HepG2 (cell line): ENCODE measurements around the gene EMC9. TPM values are rescaled to one million over a fixed set of nuclear protein-coding genes. Genes with fewer than 3 reads are reported as not detected.

Experiments used
- AKAP8 ChIP-seq: sonication (generic); formaldehyde crosslinking; IDR thresholded peaks from 2 replicates; pipeline ENCODE4 v1.5.1; 2020; ENCODE audit warnings: mild to moderate bottlenecking, missing genetic modification reagents
- ATF5 ChIP-seq: sonication (generic); formaldehyde crosslinking; IDR thresholded peaks from 2 replicates; pipeline ENCODE4 v1.4.0; 2020; ENCODE audit warnings: mild to moderate bottlenecking, low read depth, missing genetic modification reagents
- EP300 ChIP-seq, 3 experiments: sonication (generic) in 1 of 3; formaldehyde crosslinking in 1 of 3; IDR thresholded peaks; 2 replicates each; pipeline versions ENCODE4 v1.5.1 to v1.6.1; 2011 to 2020; ENCODE audit warnings: low read depth in 2 of 3, low read length in 2 of 3, borderline replicate concordance in 1 of 3, improper control_type of control experiment in 1 of 3, mild to moderate bottlenecking in 1 of 3, missing genetic modification reagents in 1 of 3, moderate library complexity in 1 of 3
- MED1 ChIP-seq: sonication (generic); formaldehyde crosslinking; IDR thresholded peaks from 2 replicates; pipeline ENCODE4 v1.4.0; 2020; ENCODE audit warnings: missing genetic modification reagents
- NR0B2 ChIP-seq: sonication (generic); formaldehyde crosslinking; IDR thresholded peaks from 2 replicates; pipeline ENCODE4 v1.4.0; 2020; ENCODE audit warnings: mild to moderate bottlenecking, missing genetic modification reagents
- NR2C2 ChIP-seq: sonication (generic); formaldehyde crosslinking; IDR thresholded peaks from 2 replicates; pipeline ENCODE4 v1.4.0; 2020; ENCODE audit warnings: missing genetic modification reagents, mild to moderate bottlenecking, moderate library complexity, borderline replicate concordance
- POLR2G ChIP-seq: fragments of 200-400 bp; formaldehyde crosslinking; IDR thresholded peaks from 2 replicates; pipeline ENCODE4 v1.6.1; 2018; ENCODE audit warnings: mild to moderate bottlenecking, low read depth, low read length, moderate library complexity
- SSRP1 ChIP-seq: IDR thresholded peaks from 2 replicates; pipeline ENCODE4 v1.6.1; 2016; ENCODE audit warnings: control low read depth
- THAP9 ChIP-seq: sonication (generic); formaldehyde crosslinking; IDR thresholded peaks from 2 replicates; pipeline ENCODE4; 2020; ENCODE audit warnings: missing genetic modification reagents, mild to moderate bottlenecking, borderline replicate concordance
- ZBTB38 ChIP-seq: sonication (generic); formaldehyde crosslinking; IDR thresholded peaks from 2 replicates; pipeline ENCODE4 v1.5.1; 2020; ENCODE audit warnings: mild to moderate bottlenecking, missing genetic modification reagents
- ZFY ChIP-seq: sonication (generic); formaldehyde crosslinking; IDR thresholded peaks from 2 replicates; pipeline ENCODE4 v1.4.0; 2020; ENCODE audit warnings: missing genetic modification reagents
- ZNF761 ChIP-seq: sonication (generic); formaldehyde crosslinking; conservative IDR thresholded peaks from 2 replicates; pipeline ENCODE4 v1.4.0; 2020; ENCODE audit warnings: mild to moderate bottlenecking, missing genetic modification reagents
- ZSCAN25 ChIP-seq: sonication (generic); formaldehyde crosslinking; IDR thresholded peaks from 2 replicates; pipeline ENCODE4 v1.8.0; 2022; ENCODE audit warnings: mild to moderate bottlenecking, missing genetic modification reagents
- polyA plus RNA-seq, 8 experiments: library from polyadenylated mRNA; depleted of rRNA in 3 of 8; stranded (reverse) in 7 of 8; unstranded in 1 of 8; fragments of >200 nt; fragmentation: Illumina TruSeq in 4 of 8; extraction: Trizol in 4 of 8; gene quantifications; 2 replicates each; pipeline versions ENCODE4 v1.2.1 to v1.2.3, GENCODE V29; 2011 to 2016; ENCODE audit warnings: low read depth in 4 of 8, missing spikeins in 1 of 8, mixed read lengths in 1 of 8; ENCODE audit not compliant: insufficient read depth in 1 of 8
- total RNA-seq, 5 experiments: library from RNA; depleted of rRNA; stranded (reverse); fragments of >200 nt; fragmentation: Illumina TruSeq; extraction: Trizol; gene quantifications; 2 replicates each; pipeline ENCODE4 v1.2.3, GENCODE V29; 2016; ENCODE audit warnings: low read depth in 1 of 5
- TF ChIP-seq, protein P1 (sequence below): sonication (generic); formaldehyde crosslinking; IDR thresholded peaks from 2 replicates; pipeline ENCODE4 v1.4.0; 2020; ENCODE audit warnings: missing genetic modification reagents, low read depth, mild to moderate bottlenecking, borderline replicate concordance
- TF ChIP-seq, protein P2 (sequence below): sonication (generic); formaldehyde crosslinking; IDR thresholded peaks from 2 replicates; pipeline ENCODE4 v1.9.0; 2021; ENCODE audit warnings: mild to moderate bottlenecking, missing genetic modification reagents

EMC9 gene
- total and polyA plus RNA-seq, 2 of the 13 experiments (the other 11 are each of a cell fraction or from before 2014, with no cell fraction given): 60.5 to 78.7 TPM

DNA sequence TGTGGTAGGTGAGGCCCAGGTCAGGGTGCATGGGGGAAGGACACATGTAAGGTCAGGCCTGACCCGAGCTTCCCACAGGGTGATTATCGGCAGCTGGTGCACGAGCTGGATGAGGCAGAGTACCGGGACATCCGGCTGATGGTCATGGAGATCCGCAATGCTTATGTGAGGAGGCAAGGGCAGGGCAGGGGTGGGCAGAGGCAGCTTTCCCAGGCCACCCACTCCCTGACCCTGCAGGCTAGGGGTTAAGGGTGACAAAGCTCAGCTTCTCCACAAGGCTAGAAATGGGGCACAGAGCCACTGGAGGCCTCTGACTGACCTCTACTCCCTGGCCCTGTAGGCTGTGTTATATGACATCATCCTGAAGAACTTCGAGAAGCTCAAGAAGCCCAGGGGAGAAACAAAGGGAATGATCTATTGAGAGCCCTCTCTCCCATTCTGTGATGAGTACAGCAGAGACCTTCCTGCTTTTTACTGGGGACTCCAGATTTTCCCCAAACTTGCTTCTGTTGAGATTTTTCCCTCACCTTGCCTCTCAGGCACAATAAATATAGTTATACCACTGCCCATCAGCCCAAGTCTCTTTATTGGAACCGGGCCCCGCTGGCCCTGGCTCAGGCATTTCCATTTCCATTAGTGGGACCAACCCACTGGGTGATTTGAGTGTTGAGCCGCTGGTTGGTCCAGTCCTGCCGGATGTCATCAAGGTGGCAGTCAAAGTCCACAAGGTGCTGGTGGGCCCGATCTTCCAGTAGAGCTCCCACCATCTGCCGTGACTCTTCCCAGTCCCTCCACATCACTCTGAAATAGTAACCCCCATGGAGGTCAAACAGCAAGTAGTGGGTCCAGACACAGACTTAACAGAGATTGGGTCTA, 2.8 kb downstream of the EMC9 start (continued):
- TF ChIP-seq SSRP1 (peak; percentile 21; the same call in 1 of the 2 replicates), ATF5 (CRISPR knock-in tag) (0 out of 2 replicates have a peak, but pooled peaks have one; percentile 60), ZFY (CRISPR knock-in tag) (peak; percentile 29; the same call in 1 of the 2 replicates), EP300 (IDR thresholded peaks at IDR 0.05; ENCODE audit: low read depth in 2 of 2, low read length in 2 of 2) (no peak), EP300 (CRISPR knock-in tag; IDR thresholded peaks at IDR 0.05; ENCODE audit: borderline replicate concordance) (0 out of 2 replicates have a peak, but pooled peaks have one; percentile 26), MED1 (no peak), ZSCAN25 (peak; percentile 82), NR2C2 (CRISPR knock-in tag) (peak; percentile 53; the same call in 1 of the 2 replicates), THAP9 (CRISPR knock-in tag) (peak; percentile 17; the same call in 1 of the 2 replicates), AKAP8 (0 out of 2 replicates have a peak, but pooled peaks have one; percentile 13), POLR2G (peak; percentile 31; the same call in 1 of the 2 replicates), ZNF761 (CRISPR knock-in tag) (0 out of 2 replicates have a peak, but pooled peaks have one; percentile 45), ZBTB38 (peak; percentile 45; the same call in 1 of the 2 replicates), NR0B2 (CRISPR knock-in tag) (0 out of 2 replicates have a peak, but pooled peaks have one; percentile 55)
- TF ChIP-seq, protein P1, sequence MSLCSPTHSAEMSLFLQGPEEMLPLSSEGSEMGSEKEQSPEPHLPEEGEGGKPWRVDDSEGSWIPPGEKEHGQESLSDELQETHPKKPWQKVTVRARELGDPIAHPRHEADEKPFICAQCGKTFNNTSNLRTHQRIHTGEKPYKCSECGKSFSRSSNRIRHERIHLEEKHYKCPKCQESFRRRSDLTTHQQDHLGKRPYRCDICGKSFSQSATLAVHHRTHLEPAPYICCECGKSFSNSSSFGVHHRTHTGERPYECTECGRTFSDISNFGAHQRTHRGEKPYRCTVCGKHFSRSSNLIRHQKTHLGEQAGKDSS (CRISPR knock-in tag): peak; percentile 18; the same call in 1 of the 2 replicates
- TF ChIP-seq, protein P2, sequence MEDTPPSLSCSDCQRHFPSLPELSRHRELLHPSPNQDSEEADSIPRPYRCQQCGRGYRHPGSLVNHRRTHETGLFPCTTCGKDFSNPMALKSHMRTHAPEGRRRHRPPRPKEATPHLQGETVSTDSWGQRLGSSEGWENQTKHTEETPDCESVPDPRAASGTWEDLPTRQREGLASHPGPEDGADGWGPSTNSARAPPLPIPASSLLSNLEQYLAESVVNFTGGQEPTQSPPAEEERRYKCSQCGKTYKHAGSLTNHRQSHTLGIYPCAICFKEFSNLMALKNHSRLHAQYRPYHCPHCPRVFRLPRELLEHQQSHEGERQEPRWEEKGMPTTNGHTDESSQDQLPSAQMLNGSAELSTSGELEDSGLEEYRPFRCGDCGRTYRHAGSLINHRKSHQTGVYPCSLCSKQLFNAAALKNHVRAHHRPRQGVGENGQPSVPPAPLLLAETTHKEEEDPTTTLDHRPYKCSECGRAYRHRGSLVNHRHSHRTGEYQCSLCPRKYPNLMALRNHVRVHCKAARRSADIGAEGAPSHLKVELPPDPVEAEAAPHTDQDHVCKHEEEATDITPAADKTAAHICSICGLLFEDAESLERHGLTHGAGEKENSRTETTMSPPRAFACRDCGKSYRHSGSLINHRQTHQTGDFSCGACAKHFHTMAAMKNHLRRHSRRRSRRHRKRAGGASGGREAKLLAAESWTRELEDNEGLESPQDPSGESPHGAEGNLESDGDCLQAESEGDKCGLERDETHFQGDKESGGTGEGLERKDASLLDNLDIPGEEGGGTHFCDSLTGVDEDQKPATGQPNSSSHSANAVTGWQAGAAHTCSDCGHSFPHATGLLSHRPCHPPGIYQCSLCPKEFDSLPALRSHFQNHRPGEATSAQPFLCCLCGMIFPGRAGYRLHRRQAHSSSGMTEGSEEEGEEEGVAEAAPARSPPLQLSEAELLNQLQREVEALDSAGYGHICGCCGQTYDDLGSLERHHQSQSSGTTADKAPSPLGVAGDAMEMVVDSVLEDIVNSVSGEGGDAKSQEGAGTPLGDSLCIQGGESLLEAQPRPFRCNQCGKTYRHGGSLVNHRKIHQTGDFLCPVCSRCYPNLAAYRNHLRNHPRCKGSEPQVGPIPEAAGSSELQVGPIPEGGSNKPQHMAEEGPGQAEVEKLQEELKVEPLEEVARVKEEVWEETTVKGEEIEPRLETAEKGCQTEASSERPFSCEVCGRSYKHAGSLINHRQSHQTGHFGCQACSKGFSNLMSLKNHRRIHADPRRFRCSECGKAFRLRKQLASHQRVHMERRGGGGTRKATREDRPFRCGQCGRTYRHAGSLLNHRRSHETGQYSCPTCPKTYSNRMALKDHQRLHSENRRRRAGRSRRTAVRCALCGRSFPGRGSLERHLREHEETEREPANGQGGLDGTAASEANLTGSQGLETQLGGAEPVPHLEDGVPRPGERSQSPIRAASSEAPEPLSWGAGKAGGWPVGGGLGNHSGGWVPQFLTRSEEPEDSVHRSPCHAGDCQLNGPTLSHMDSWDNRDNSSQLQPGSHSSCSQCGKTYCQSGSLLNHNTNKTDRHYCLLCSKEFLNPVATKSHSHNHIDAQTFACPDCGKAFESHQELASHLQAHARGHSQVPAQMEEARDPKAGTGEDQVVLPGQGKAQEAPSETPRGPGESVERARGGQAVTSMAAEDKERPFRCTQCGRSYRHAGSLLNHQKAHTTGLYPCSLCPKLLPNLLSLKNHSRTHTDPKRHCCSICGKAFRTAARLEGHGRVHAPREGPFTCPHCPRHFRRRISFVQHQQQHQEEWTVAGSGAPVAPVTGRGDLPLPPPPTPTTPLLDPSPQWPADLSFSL (CRISPR knock-in tag): no peak
